Motor neuron (in vitro differentiated cells): ENCODE data around the gene HMGN3. TPM values are rescaled to one million over a fixed set of nuclear protein-coding genes. Genes with fewer than 3 reads are reported as not detected.

ENCODE experiments used
- ATAC-seq, 8 experiments: fragments of 200-7000 bp; cut with Tn5 transposase; replicated peaks in 6 of 8; 2 replicates each; pipeline ENCODE4 v1.8.0; 2021; ENCODE audit warnings: mild to moderate bottlenecking in 8 of 8, moderate library complexity in 8 of 8
- H3K27ac ChIP-seq, 2 donors: fragments of 250-450 bp; sonication (Bioruptor Pico); 2 replicates each; pipeline ENCODE4 v1.9.0; 2021; ENCODE audit warnings: antibody characterized with exemption in 2 of 2, mild to moderate bottlenecking in 2 of 2, moderate library complexity in 1 of 2
- H3K4me1 ChIP-seq, 2 donors: fragments of 250-450 bp; sonication (Bioruptor Pico); replicated peaks in 1 of 2; 2 replicates each; pipeline ENCODE4 v1.6.1; 2021; ENCODE audit warnings: antibody characterized with exemption in 2 of 2, mild to moderate bottlenecking in 2 of 2, moderate library complexity in 1 of 2
- H3K4me3 ChIP-seq, 5 donors: fragments of 250-450 bp; sonication (Bioruptor Pico); 2 replicates each; pipeline ENCODE4 v1.9.0; 2021; ENCODE audit warnings: antibody characterized with exemption in 5 of 5, mild to moderate bottlenecking in 5 of 5, moderate library complexity in 4 of 5
- WGBS, 10 experiments: fragments of 450-650 bp; shearing (Covaris generic); methylation state at CpG; one replicate each; pipeline ENCODE4 v1.0.0; 2022; 5-methylcytosine and 5-hydroxymethylcytosine counted together
- in situ Hi-C, 9 experiments: fragments of 400-800 bp; cut with MboI; loops; one replicate each; pipeline ENCODE4 v1.15.0; 2021; ENCODE audit warnings: low sequenced_read_pairs in 9 of 9, low pct_unique_long_range_greater_than_20kb in 2 of 9; ENCODE audit not compliant: unreplicated experiment in 9 of 9
- total RNA-seq, 8 experiments: library from RNA; unstranded; fragments of 300-600 nt; gene quantifications; 2 replicates each; pipeline versions ENCODE4 v1.2.3 to v1.2.4, GENCODE V29; 2022

Gene HMGN3
- total RNA-seq, 8 experiments from 2014 or later = 69.5 to 172 (median 120) TPM

GRCh38 chr6:79250107-79250514 lies 15.6 kb upstream of the HMGN3 start:
- no peak overlapping the region for H3K4me3 ChIP-seq
- in situ Hi-C loops = no loop called here
- ATAC-seq = peak in 4 of 8 experiments; percentile 34 to 60 (median 50)
- WGBS, 10 experiments = 50 to 93% (median 64%) methylated on average over 1 to 2 of the region's 2 CpGs; no CpG with 5 or more reads in 2 of the 10 experiments
- H3K27ac ChIP-seq = no peak overlapping the region
- H3K4me1 ChIP-seq = no peaks in the 10 kb centered on the region

- in situ Hi-C loops = no loop called here
- no peak overlapping the region for H3K4me3 ChIP-seq
- no peaks in the 10 kb centered on the region for H3K4me1 ChIP-seq
- no peak for ATAC-seq
- no peak overlapping the region for H3K27ac ChIP-seq
- 22 to 100% (median 98%) methylated on average over 1 to 2 of the region's 2 CpGs for WGBS, 10 experiments
Measured at GRCh38 chr6:79249136-79249535, 14.7 kb upstream of the HMGN3 start.

- no peak for ATAC-seq
- no peak overlapping the region for H3K27ac ChIP-seq
- in situ Hi-C loops = no loop called here
- H3K4me3 ChIP-seq = no peak overlapping the region
- no peaks in the 10 kb centered on the region for H3K4me1 ChIP-seq
Measured at GRCh38 chr6:79246891-79247290, 12.4 kb upstream of the HMGN3 start.

- in situ Hi-C loops = no loop called here
- peak in 3 of 8 experiments; percentile 64 to 82 (median 76) for ATAC-seq
Measured at GRCh38 chr6:79241228-79241627, 6.7 kb upstream of the HMGN3 start.

GRCh38 chr6:79240509-79240908 lies 6.0 kb upstream of the HMGN3 start:
- Histone ChIP-seq H3K27ac (no peak overlapping the region), H3K4me3 (no peak overlapping the region), H3K4me1 (no peaks in the 10 kb centered on the region)
- 60 to 100% (median 100%) methylated on average over 1 of the region's 1 CpG; no CpG with 5 or more reads in 7 of the 10 experiments for WGBS, 10 experiments
- in situ Hi-C loops = no loop called here
- ATAC-seq = peak in 4 of 8 experiments; percentile 14 to 43 (median 33)

More at GRCh38 chr6:79241228-79241627, 6.7 kb upstream of the HMGN3 start:
- Histone ChIP-seq H3K27ac (no peak overlapping the region), H3K4me3 (no peak overlapping the region), H3K4me1 (no peaks in the 10 kb centered on the region)
- 0 to 100% (median 80%) methylated on average over 1 to 2 of the region's 2 CpGs; no CpG with 5 or more reads in 3 of the 10 experiments for WGBS, 10 experiments

GRCh38 chr6:79239536-79240168 lies 5.2 kb upstream of the HMGN3 start:
- WGBS, 10 experiments = 51 to 100% (median 87%) methylated on average over 2 to 6 of the region's 6 CpGs
- in situ Hi-C loops = no loop called here
- H3K4me3 ChIP-seq = no peak overlapping the region
- peak in 1 of 8 experiments; percentile 5 for ATAC-seq
- no peaks in the 10 kb centered on the region for H3K4me1 ChIP-seq
- no peak overlapping the region for H3K27ac ChIP-seq

GRCh38 chr6:79238919-79239318 lies 4.4 kb upstream of the HMGN3 start:
- H3K27ac ChIP-seq = no peak overlapping the region
- ATAC-seq = no peak
- no peak overlapping the region for H3K4me3 ChIP-seq
- in situ Hi-C loops = no loop called here
- no peaks in the 10 kb centered on the region for H3K4me1 ChIP-seq

- no peak overlapping the region for H3K4me3 ChIP-seq
- WGBS, 10 experiments = 40 to 100% (median 89%) methylated on average over 2 to 3 of the region's 3 CpGs; no CpG with 5 or more reads in 2 of the 10 experiments
- ATAC-seq = no peak
- in situ Hi-C loops = no loop called here
- peaks cover 0 to 2% of the 10 kb centered on the region in 2 donors for H3K4me1 ChIP-seq
- no peak overlapping the region for H3K27ac ChIP-seq
Measured at GRCh38 chr6:79236711-79237110, 2.2 kb upstream of the HMGN3 start.

GRCh38 chr6:79233611-79234149 lies 802 bp downstream of the HMGN3 start:
- 0 to 1% (median 0%) methylated on average over 1 to 19 of the region's 41 CpGs; no CpG with 5 or more reads in 2 of the 10 experiments for WGBS, 10 experiments
- H3K27ac ChIP-seq = peak overlapping the region; percentile 1 to 72
- peak; percentile 81 to 89 (median 84) for ATAC-seq
- H3K4me3 ChIP-seq = peak overlapping the region; percentile 48 to 79 (median 56)
- in situ Hi-C loops = no loop called here
- H3K4me1 ChIP-seq = peaks cover 0 to 2% of the 10 kb centered on the region in 2 donors

- in situ Hi-C loops = no loop called here
- Histone ChIP-seq H3K4me1 (peaks cover 0 to 2% of the 10 kb centered on the region in 2 donors), H3K27ac (peak overlapping the region in 1 of 2 donors; percentile 72), H3K4me3 (peak overlapping the region; percentile 48 to 79 (median 56))
- 80 to 96% (median 87%) methylated on average over 2 to 6 of the region's 6 CpGs for WGBS, 10 experiments
- ATAC-seq = no peak
Measured at GRCh38 chr6:79232696-79233462, 1.6 kb downstream of the HMGN3 start.

- Histone ChIP-seq H3K27ac (no peak overlapping the region), H3K4me1 (peaks cover 0 to 2% of the 10 kb centered on the region in 2 donors), H3K4me3 (no peak overlapping the region)
- in situ Hi-C loops = no loop called here
- ATAC-seq = no peak
Measured at GRCh38 chr6:79231666-79232065, 2.8 kb downstream of the HMGN3 start.

GRCh38 chr6:79231101-79231500 lies 3.4 kb downstream of the HMGN3 start:
- in situ Hi-C loops = no loop called here
- no peak overlapping the region for H3K4me3 ChIP-seq
- no peak for ATAC-seq
- 81 to 100% (median 100%) methylated on average over 1 to 4 of the region's 4 CpGs; no CpG with 5 or more reads in 1 of the 10 experiments for WGBS, 10 experiments
- no peak overlapping the region for H3K27ac ChIP-seq
- H3K4me1 ChIP-seq = peaks cover 0 to 2% of the 10 kb centered on the region in 2 donors

- in situ Hi-C loops = no loop called here
- Histone ChIP-seq H3K27ac (no peak overlapping the region), H3K4me1 (peaks cover 0 to 2% of the 10 kb centered on the region in 2 donors), H3K4me3 (no peak overlapping the region)
- WGBS, 10 experiments = 75 to 100% (median 94%) methylated on average over 1 to 2 of the region's 2 CpGs; no CpG with 5 or more reads in 3 of the 10 experiments
- ATAC-seq = no peak
Measured at GRCh38 chr6:79230149-79230548, 4.3 kb downstream of the HMGN3 start.
